A673 (cell line): ENCODE results near the gene RIMS1.

Experiments
- EZH2 ChIP-seq: fragments of 200-600 bp; sonication (generic); IDR thresholded peaks from 2 replicates; pipeline ENCODE4 v1.6.1; 2017; ENCODE audit warnings: borderline replicate concordance, low read depth, mild to moderate bottlenecking, mixed read lengths, antibody characterized with exemption, low read length; ENCODE audit not compliant: poor library complexity, severe bottlenecking
- TF ChIP-seq, protein P1 (sequence below): fragments of 300-800, 200-600 bp; sonication (generic); conservative IDR thresholded peaks from 2 replicates; pipeline ENCODE4 v1.5.1; 2017; ENCODE audit warnings: low read depth, mild to moderate bottlenecking, antibody characterized with exemption, low read length, moderate library complexity, mixed read lengths

- TF ChIP-seq, protein P1, sequence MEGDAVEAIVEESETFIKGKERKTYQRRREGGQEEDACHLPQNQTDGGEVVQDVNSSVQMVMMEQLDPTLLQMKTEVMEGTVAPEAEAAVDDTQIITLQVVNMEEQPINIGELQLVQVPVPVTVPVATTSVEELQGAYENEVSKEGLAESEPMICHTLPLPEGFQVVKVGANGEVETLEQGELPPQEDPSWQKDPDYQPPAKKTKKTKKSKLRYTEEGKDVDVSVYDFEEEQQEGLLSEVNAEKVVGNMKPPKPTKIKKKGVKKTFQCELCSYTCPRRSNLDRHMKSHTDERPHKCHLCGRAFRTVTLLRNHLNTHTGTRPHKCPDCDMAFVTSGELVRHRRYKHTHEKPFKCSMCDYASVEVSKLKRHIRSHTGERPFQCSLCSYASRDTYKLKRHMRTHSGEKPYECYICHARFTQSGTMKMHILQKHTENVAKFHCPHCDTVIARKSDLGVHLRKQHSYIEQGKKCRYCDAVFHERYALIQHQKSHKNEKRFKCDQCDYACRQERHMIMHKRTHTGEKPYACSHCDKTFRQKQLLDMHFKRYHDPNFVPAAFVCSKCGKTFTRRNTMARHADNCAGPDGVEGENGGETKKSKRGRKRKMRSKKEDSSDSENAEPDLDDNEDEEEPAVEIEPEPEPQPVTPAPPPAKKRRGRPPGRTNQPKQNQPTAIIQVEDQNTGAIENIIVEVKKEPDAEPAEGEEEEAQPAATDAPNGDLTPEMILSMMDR: no peak
- TF ChIP-seq EZH2: no peak
These were observed 364.3 kb downstream of the RIMS1 start for GRCh38 chr6:72250664-72251063.
